Measurements from ENCODE around the gene KRT72. TPM values are rescaled to one million over a fixed set of nuclear protein-coding genes. Genes with fewer than 3 reads are reported as not detected.
A peak's percentile ranks its signal among the peaks of the same experiment; 100 is the strongest.

KRT72 gene
- total RNA-seq, 8 experiments from 2014 or later: 0.21 TPM; not detected in 7

DNA sequence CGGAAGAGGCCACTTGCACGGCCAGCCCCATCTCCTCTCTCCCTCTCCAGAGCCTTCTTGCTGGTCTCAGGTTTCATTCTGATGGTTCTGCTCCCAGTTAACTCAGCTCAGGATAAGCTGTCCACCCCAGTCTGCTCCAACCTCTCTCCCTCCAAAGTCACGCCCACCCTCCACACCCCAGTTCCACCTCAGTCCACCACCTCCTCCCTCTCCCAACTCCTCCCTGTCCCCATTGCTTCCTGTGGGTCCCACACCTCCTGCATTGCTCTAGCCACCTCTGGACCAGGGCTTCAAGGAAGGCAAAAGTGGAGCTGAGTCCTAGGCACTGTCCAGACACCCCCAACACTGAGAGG is 61.5 kb downstream of the KRT72 start:
- no CpG with 5 or more reads among the region's 3 CpGs for WGBS, 10 experiments
- in situ Hi-C loops (cut with MboI; ENCODE audit: low pct_unique_long_range_greater_than_20kb in 2 of 9, low sequenced_read_pairs in 9 of 9, unreplicated experiment in 9 of 9): no loop called here

DNA sequence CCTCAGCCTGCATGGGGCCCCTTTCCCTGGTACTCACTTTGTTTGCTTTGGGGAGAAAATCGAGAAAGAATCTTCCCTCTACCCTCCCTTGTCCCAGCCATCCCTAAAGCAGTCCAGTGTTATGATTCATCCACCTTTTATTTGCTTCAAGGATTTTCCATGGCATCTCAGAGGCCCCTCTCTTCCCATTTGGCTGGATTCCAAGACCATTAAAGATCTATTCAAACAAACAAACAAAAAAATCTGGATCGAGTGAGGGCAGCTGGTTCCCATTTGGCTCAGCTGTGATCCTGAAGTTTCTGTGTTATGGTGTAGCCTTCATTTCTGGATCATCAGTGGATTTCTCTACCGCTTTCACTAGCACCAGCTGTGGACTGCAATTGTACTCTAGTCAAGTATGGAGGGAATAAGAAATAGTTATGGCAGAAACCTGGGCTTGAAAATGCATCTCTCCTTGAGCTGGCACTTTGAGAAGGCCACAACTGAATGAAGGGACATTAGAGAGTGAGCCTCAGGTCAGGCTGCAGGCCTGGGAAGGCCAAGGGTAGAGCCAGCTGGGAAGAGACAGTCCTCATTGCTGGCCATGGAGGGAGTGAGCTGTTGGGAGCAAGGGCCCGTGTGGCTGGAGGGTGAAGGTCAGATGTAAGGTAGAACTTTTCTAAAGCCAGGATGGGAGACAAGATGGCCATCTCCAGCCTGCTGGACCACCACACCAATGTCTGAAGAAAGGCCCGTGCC is 62.0 kb downstream of the KRT72 start:
- WGBS, 10 experiments: 16 to 67% (median 43%) methylated on average over 1 to 3 of the region's 5 CpGs; no CpG with 5 or more reads in 2 of the 10 experiments
- in situ Hi-C loops (cut with MboI; ENCODE audit: low pct_unique_long_range_greater_than_20kb in 2 of 9, low sequenced_read_pairs in 9 of 9, unreplicated experiment in 9 of 9): no loop called here
- Histone ChIP-seq H3K4me1 (replicated peaks in 1 of 2) (no peaks in the 10 kb centered on the region), H3K27ac (no peak overlapping the region), H3K4me3 (no peak overlapping the region)
- ATAC-seq (replicated peaks in 6 of 8): peak in 4 of 8 experiments; percentile 28 to 66 (median 48)

More for the DNA sequence above, 61.5 kb downstream of the KRT72 start:
- ATAC-seq (replicated peaks in 6 of 8): no peak
- H3K4me3 ChIP-seq: no peak overlapping the region
- no peaks in the 10 kb centered on the region for H3K4me1 ChIP-seq (replicated peaks in 1 of 2)
- no peak overlapping the region for H3K27ac ChIP-seq

DNA sequence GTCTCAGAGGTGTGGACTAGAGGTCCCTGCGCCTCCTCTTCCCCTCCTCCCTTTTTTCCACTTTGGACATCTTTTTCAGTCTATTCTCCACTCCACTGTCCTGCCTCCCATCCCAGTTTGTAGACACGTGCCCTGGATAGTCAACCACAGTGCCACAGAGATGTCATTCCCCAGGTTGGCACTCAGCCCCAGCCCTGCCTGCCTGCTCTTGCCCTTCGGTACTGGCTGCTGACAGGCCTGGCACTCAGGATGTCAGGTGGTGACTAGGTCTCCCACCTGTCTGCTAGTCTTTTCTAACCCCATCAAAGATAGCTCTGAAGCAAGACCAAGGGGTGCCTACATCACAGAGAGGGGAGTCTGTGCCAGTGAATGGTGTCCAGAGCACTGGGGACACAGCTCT is 64.2 kb downstream of the KRT72 start:
- no peak for ATAC-seq (replicated peaks in 6 of 8)
- Histone ChIP-seq H3K4me1 (replicated peaks in 1 of 2) (no peaks in the 10 kb centered on the region), H3K4me3 (no peak overlapping the region), H3K27ac (no peak overlapping the region)
- WGBS, 10 experiments: 0 to 100% (median 80%) methylated on average over 1 to 3 of the region's 3 CpGs; no CpG with 5 or more reads in 2 of the 10 experiments
- in situ Hi-C loops (cut with MboI; ENCODE audit: low pct_unique_long_range_greater_than_20kb in 2 of 9, low sequenced_read_pairs in 9 of 9, unreplicated experiment in 9 of 9): no loop called here

Other genes starting within 250 kb of the KRT72 start
- gene KRT85, start 234.0 kb downstream of the KRT72 start, total RNA-seq: 1 to 10 TPM in 1 of 8 experiments, under 1 TPM in 4, not detected in 3; 0.08 to 9.3 (median 0.14) TPM
- gene KRT84, start 215.8 kb downstream of the KRT72 start, total RNA-seq: under 1 TPM in 4 of 8 experiments, not detected in 4; 0.13 to 0.24 (median 0.14) TPM
- gene KRT82, start 195.1 kb downstream of the KRT72 start, total RNA-seq: under 1 TPM in 2 of 8 experiments, not detected in 6; 0.14 TPM
- gene KRT75, start 167.1 kb downstream of the KRT72 start, total RNA-seq: under 1 TPM in 4 of 8 experiments, not detected in 4; 0.08 to 0.66 (median 0.12) TPM
- gene KRT6B, start 149.3 kb downstream of the KRT72 start, total RNA-seq: under 1 TPM in 2 of 8 experiments, not detected in 6; 0.05 to 0.24 TPM
- gene KRT6C, start 127.7 kb downstream of the KRT72 start, total RNA-seq: under 1 TPM in 2 of 8 experiments, not detected in 6; 0.38 to 0.71 TPM
- under 1 TPM in 3 of 8 experiments, not detected in 5; 0.27 to 1.00 (median 0.29) TPM for gene KRT6A, start 108.2 kb downstream of the KRT72 start, total RNA-seq
- gene KRT5, start 81.1 kb downstream of the KRT72 start, total RNA-seq: 1 to 10 TPM in 1 of 8 experiments, under 1 TPM in 4, not detected in 3; 0.14 to 1.9 (median 0.38) TPM
- gene KRT71, start 48.3 kb downstream of the KRT72 start, total RNA-seq: under 1 TPM in 4 of 8 experiments, not detected in 4; 0.14 to 0.52 (median 0.16) TPM
- under 1 TPM in 3 of 8 experiments, not detected in 5; 0.04 to 0.38 (median 0.14) TPM for gene KRT74, start 27.6 kb downstream of the KRT72 start, total RNA-seq
- under 1 TPM in 4 of 8 experiments, not detected in 4; 0.17 to 0.24 (median 0.21) TPM for gene KRT73, start 17.1 kb upstream of the KRT72 start, total RNA-seq
- under 1 TPM in 4 of 8 experiments, not detected in 4; 0.08 to 0.62 (median 0.35) TPM for gene KRT2, start 50.7 kb upstream of the KRT72 start, total RNA-seq
- under 1 TPM in 3 of 8 experiments, not detected in 5; 0.17 to 0.24 (median 0.20) TPM for gene KRT1, start 78.9 kb upstream of the KRT72 start, total RNA-seq
- under 1 TPM in 4 of 8 experiments, not detected in 4; 0.09 to 0.38 (median 0.21) TPM for gene KRT77, start 102.1 kb upstream of the KRT72 start, total RNA-seq
- under 1 TPM in 5 of 8 experiments, not detected in 3; 0.08 to 0.38 (median 0.14) TPM for gene KRT76, start 175.9 kb upstream of the KRT72 start, total RNA-seq
- gene KRT3, start 194.7 kb upstream of the KRT72 start, total RNA-seq: under 1 TPM in 4 of 8 experiments, not detected in 4; 0.24 to 0.66 (median 0.25) TPM
- 1 to 10 TPM in 1 of 8 experiments, under 1 TPM in 4, not detected in 3; 0.14 to 1.7 (median 0.66) TPM for gene KRT4, start 212.7 kb upstream of the KRT72 start, total RNA-seq
- gene KRT79, start 232.8 kb upstream of the KRT72 start, total RNA-seq: under 1 TPM in 2 of 8 experiments, not detected in 6; 0.32 to 0.90 TPM
- gene KRT78, start 247.5 kb upstream of the KRT72 start, total RNA-seq: 1 to 10 TPM in 2 of 8 experiments, under 1 TPM in 3, not detected in 3; 0.09 to 1.5 (median 0.71) TPM